Endothelial cell (in vitro differentiated cells): ENCODE results near the gene TEX14. TPM values are rescaled to one million over a fixed set of nuclear protein-coding genes. Genes with fewer than 3 reads are reported as not detected.
"Not testable (repeated sequence)": the region's sequence is repeated elsewhere in the genome, so short reads cannot be mapped to it uniquely, and the experiment has no call there.

Experiments used
- DNase-seq: peaks from one replicate; pipeline ENCODE4 v3.0.0; 2021; ENCODE audit warnings: low spot score
- H3K27ac Mint-ChIP-seq: one replicate; pipeline ENCODE4 v1.8.0; 2021; ENCODE audit warnings: mixed read lengths, inconsistent platforms; ENCODE audit not compliant: unreplicated experiment
- H3K27me3 Mint-ChIP-seq: one replicate; pipeline ENCODE4 v1.8.0; 2021; ENCODE audit warnings: mild to moderate bottlenecking, moderate library complexity, mixed read lengths, inconsistent platforms; ENCODE audit not compliant: unreplicated experiment
- H3K36me3 Mint-ChIP-seq: one replicate; pipeline ENCODE4 v1.8.0; 2021; ENCODE audit warnings: mild to moderate bottlenecking, low read depth, mixed read lengths, inconsistent platforms; ENCODE audit not compliant: unreplicated experiment
- H3K4me1 Mint-ChIP-seq: one replicate; pipeline ENCODE4 v1.8.0; 2021; ENCODE audit warnings: mild to moderate bottlenecking, mixed read lengths, inconsistent platforms; ENCODE audit not compliant: unreplicated experiment
- H3K4me3 Mint-ChIP-seq: one replicate; pipeline ENCODE4 v1.8.0; 2021; ENCODE audit warnings: mild to moderate bottlenecking, mixed read lengths, inconsistent platforms; ENCODE audit not compliant: unreplicated experiment
- H3K9me3 Mint-ChIP-seq: one replicate; pipeline ENCODE4 v1.8.0; 2021; ENCODE audit warnings: mixed read lengths, inconsistent platforms; ENCODE audit not compliant: unreplicated experiment
- total RNA-seq: library from RNA; stranded (reverse); fragmentation: NEBNext Ultra II Directional; extraction: Animal tissue kit (Norgen Biotek cat#: 25700); gene quantifications from one replicate; pipeline ENCODE4 v1.2.1, GENCODE V29; 2021; ENCODE audit not compliant: unreplicated experiment
- TF ChIP-seq, protein P1 (sequence below): fragments of 200-600 bp; sonication (generic); IDR thresholded peaks from one replicate; pipeline ENCODE4 v1.5.0; 2021; ENCODE audit warnings: antibody characterized with exemption; ENCODE audit not compliant: unreplicated experiment

The TEX14 gene
- total RNA-seq, 1 donor from 2014 or later: 0.21 TPM

GRCh38 chr17:58583486-58583885 lies 108.4 kb downstream of the TEX14 start:
- no peak overlapping the region for H3K27ac Mint-ChIP-seq
- DNase-seq: no peak
- TF ChIP-seq, protein P1, sequence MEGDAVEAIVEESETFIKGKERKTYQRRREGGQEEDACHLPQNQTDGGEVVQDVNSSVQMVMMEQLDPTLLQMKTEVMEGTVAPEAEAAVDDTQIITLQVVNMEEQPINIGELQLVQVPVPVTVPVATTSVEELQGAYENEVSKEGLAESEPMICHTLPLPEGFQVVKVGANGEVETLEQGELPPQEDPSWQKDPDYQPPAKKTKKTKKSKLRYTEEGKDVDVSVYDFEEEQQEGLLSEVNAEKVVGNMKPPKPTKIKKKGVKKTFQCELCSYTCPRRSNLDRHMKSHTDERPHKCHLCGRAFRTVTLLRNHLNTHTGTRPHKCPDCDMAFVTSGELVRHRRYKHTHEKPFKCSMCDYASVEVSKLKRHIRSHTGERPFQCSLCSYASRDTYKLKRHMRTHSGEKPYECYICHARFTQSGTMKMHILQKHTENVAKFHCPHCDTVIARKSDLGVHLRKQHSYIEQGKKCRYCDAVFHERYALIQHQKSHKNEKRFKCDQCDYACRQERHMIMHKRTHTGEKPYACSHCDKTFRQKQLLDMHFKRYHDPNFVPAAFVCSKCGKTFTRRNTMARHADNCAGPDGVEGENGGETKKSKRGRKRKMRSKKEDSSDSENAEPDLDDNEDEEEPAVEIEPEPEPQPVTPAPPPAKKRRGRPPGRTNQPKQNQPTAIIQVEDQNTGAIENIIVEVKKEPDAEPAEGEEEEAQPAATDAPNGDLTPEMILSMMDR: no peak
- H3K9me3 Mint-ChIP-seq: no peaks in the 10 kb centered on the region
- no peaks in the 10 kb centered on the region for H3K36me3 Mint-ChIP-seq
- H3K4me1 Mint-ChIP-seq: no peaks in the 10 kb centered on the region
- no peak overlapping the region for H3K4me3 Mint-ChIP-seq
- no peaks in the 10 kb centered on the region for H3K27me3 Mint-ChIP-seq

DNA sequence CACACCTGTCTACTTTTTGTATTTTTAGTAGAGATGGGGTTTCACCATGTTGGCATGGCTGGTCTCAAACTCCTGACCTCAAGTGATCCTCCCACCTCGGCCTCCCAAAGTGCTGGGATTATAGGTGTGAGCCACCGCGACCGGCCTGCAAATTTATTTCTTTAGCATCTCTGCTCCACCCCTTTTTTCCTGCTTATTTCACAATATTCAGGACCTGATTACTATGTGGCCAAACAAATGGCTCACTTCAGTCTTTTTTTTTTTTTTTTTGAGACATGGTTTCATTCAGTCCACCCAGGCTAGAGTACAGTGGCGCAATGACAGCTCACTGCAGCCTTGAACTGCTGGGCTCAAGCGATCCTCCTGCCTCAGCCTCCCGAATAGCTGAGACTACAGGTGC lies 109.1 kb downstream of the TEX14 start:
- not testable (repeated sequence) for H3K4me1 Mint-ChIP-seq, H3K27ac Mint-ChIP-seq, H3K36me3 Mint-ChIP-seq, H3K9me3 Mint-ChIP-seq, H3K4me3 Mint-ChIP-seq, H3K27me3 Mint-ChIP-seq, DNase-seq

GRCh38 chr17:58580671-58581070 lies 111.2 kb downstream of the TEX14 start:
- H3K4me3 Mint-ChIP-seq: no peak overlapping the region
- no peaks in the 10 kb centered on the region for H3K36me3 Mint-ChIP-seq
- DNase-seq: no peak
- no peaks in the 10 kb centered on the region for H3K4me1 Mint-ChIP-seq
- no peaks in the 10 kb centered on the region for H3K27me3 Mint-ChIP-seq
- H3K9me3 Mint-ChIP-seq: no peaks in the 10 kb centered on the region
- H3K27ac Mint-ChIP-seq: no peak overlapping the region
- TF ChIP-seq, protein P1: no peak

GRCh38 chr17:58577696-58578095 lies 114.1 kb downstream of the TEX14 start:
- no peaks in the 10 kb centered on the region for H3K27me3 Mint-ChIP-seq
- TF ChIP-seq, protein P1: peak; percentile 78
- no peak overlapping the region for H3K27ac Mint-ChIP-seq
- H3K9me3 Mint-ChIP-seq: no peaks in the 10 kb centered on the region
- no peaks in the 10 kb centered on the region for H3K36me3 Mint-ChIP-seq
- no peaks in the 10 kb centered on the region for H3K4me1 Mint-ChIP-seq
- no peak overlapping the region for H3K4me3 Mint-ChIP-seq
- peak; percentile 48 for DNase-seq

DNA sequence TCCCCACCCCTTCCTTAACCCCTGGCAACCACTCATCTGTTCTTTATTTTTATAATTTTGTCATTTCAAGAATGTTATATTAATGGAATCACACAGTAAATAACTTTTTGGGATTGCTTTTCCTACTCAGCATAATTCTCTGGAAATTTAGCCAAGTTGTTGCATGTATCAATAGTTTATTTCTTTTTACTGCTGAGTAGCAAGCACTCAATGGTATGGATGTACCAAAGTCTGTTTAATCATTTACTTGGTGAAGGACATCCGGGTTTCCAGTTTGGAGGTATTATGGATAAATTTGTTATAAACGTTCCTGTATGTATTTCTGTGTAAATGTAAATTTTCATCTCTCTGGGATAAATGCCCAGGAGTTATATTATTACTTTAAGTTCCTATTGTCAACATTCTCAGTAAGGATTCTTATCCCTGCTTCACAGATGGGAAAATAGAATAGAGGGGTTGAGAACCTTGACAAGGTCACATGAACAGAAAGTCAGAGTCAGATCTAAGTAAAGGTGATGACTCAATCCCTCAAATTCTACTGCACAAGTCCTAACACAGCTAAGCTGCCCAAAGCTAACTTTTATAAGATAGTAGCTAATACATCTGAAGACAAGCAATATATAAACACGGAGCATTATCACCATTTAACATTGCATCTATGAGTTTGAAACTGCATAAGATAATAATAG lies 115.0 kb downstream of the TEX14 start:
- Mint-ChIP-seq H3K4me3 (no peak overlapping the region), H3K9me3 (no peaks in the 10 kb centered on the region), H3K4me1 (no peaks in the 10 kb centered on the region), H3K27ac (no peak overlapping the region), H3K27me3 (no peaks in the 10 kb centered on the region), H3K36me3 (no peaks in the 10 kb centered on the region)
- no peak for DNase-seq
- TF ChIP-seq, protein P1: no peak
